Stimulated activated CD8-positive, alpha-beta memory T cell treated with anti-CD3 and anti-CD28 coated beads, Interleukin-4, amount 100 ng/mL, for 1 hour (primary cell): ENCODE data around the gene SLC22A31.
A peak's percentile ranks its signal among the peaks of the same experiment; 100 is the strongest.
"Not testable (repeated sequence)": the region's sequence is repeated elsewhere in the genome, so short reads cannot be mapped to it uniquely, and the experiment has no call there.

Source experiments
- DNase-seq, 2 donors: peaks; one replicate each; pipeline ENCODE4 v3.0.0-alpha.2; 2020; ENCODE audit warnings: low read depth in 2 of 2, low spot score in 1 of 2

Gene SLC22A31

DNA sequence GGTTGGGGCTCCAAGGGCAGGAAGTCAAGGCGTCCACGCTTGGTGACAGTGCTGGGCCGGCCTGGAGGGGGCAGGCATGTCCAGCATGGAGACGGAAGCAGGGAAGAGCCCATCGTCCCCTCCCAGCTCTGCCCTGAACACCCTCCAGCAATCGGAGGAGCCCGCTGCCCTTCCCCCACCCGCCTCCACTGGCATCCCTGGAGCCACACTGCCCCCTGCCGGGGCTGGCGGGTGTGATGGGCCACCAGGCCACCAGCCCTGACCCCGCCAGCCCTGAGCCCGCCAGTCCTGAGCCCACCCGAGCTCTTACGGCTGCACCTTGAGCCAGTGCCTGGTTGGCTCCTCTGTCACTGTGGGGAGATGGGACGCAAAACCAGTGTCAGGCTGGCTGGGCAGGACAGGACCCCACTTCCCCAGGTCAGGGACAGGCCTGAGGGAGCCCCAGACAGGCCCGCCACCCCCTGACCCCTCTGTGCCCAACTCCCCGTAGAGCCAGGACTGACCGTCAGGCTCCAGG, 32.9 kb downstream of the SLC22A31 start:
- peak; percentile 72 to 75 for DNase-seq

DNA sequence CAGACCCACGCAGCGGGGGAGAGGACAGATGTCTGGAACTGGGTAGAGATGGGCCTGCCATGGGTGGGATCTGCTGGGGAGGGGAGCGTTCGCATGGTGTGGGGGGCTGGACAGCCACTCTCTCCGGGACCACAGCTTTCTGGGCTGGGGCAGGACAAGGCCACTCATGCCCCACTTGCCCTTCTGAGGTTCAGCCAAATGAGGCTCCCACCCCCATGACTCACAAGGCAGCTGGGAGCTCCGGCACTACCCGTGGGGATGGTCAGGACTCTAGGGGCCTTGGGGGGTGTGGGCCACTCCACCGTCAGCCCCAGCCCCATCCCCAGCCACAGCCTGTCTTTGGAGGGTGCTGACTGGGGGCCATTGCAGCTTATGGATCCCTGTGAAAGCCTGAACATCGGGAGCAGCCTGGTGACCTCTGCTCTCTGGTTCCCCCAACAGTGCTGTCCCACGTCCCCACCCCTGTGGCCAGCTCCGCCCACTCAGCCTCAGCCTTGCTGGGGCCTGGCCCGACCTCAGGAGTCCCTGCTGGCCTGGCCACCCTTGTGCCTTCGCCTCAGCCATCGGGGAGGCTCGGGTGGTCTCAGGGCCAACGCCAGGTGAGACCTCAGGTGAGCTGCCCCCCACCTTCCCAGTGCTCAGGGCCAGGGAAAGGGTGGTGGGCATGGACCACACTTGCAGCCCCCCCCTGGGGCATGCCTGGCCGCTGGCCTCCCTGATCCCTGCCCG, 33.5 kb downstream of the SLC22A31 start:
- DNase-seq: no peak

DNA sequence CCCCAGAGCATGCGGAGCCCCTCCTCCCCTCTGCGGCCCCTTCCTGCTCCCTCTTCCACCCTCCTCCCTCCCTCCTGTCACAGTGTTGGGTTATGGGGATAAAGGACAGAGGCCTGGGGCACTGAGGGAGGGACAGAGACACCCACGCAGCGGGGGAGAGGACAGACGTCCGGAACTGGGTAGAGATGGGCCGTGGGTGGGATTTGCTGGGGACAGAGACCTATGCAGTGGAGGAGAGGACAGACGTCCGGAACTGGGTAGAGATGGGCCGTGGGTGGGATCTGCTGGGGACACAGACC, 34.7 kb downstream of the SLC22A31 start:
- DNase-seq: not testable (repeated sequence)

DNA sequence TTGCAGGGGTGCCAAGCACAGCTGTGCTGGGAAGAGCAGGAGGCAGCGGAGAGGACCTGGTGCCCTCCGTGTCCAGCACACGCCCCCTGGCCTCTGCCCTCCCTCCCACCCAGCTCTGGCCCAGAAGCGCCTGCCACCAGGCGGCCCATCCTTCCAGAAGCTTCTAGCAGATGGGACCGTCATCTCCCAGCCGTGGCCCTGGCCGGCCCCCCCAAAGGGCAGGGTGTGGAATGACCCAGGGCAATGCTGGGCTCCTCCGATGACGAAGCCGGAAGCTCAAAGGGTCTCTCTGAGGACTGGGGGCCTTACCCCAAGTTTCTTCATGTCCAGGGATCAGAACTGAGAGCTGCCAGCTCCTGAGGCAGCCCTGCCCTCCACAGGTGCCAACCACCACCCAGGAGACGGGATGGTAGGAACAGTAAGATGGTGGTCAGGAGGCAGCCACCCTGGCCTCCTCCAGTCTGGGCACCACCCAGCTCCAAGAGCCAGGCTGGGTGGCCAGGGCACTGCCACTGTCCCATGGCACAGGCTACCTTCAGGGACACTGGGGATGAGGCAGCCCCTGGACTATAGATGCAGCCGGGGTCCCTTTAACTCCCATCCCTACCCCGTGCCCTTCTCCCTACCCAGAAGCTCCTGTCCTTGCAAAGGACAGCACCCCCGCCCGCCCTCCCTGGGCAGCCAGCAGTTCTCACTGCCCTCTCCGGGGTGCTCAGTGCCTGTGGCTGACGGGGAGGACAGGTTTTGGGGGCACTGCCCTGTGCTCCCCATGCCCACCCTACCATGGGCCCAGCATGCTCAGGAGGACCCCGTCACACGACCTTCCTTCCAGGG, 35.3 kb downstream of the SLC22A31 start:
- no peak for DNase-seq

DNA sequence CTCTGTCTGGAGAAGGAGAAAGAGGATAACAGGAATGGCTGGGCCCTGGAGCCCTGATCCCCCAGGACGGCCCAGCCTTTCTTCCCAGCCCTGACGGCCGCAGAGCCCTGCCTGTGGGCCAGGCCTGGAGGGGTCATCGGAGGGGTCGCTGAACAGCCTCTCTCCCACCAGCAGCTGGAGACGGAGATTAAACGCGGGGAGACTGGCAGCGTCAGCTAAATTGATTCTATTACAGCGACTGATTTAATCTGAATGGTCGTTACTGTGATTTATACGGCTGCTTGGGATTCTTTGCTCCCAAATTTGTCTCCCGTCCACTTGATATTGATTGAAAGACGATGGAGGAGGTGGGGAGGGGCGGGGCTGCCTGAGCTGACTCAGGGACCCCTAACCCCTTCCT, 35.9 kb downstream of the SLC22A31 start:
- DNase-seq: no peak

DNA sequence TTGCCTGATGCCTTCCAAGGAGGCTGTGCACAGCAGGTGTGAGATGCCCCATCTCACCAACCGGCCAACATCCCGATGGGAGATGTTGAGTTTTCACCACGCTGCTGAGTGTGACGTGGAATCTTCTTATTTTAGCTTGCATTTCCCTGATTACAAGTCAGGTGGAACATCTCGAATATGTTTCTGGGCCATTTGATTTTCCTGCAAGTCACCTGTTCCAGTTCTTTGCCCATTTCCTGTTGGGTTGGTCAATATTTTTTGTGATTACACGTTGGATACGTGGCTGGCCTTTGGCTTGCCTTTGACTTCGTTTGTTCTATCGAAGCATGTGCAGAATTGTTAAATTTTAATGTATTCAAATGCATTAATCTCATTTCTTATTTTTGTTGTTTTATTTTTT, 37.0 kb downstream of the SLC22A31 start:
- DNase-seq: no peak

DNA sequence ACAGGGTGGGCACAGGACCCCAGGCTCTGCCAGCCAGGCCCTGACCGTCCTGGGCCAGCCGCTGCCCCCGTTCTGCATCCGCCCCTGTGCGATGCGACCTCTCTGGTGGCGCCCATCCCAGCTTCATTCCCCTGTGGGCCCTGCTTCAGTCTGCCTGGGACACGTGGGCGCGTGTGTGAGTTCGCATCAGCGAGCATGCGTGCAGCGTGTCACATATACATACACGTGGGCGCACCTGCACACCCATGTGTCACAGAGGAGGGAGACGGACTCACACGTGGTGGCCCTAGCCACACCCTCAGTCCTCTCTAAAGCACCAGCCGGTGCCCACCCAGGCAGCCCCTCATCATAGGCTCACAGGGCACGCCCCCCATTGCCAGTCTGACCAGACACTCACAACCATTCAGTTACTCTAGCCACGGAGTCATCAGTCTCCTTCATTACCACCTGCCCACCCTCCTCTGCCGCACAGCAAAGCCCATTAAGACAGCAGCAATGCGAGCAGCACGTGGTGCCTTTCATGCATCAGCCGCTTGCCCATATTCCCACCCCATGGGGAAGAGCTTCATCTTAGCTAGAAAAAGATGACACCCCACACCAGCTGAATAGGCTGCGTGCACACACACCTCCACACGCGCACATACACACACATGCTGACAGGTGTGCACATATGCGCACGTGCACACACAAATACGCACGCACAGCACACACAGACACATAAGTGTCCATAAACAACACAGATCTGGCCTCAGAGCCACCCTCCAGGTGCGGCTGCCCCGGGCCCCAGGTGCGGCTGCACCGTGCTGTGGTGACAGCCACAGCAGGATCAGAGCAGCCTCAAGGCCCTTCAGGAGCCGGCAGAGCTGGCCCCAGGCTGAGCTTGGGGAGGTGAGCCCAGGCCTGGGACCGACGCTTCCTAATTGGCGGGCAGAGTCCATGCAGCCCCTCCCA, 38.3 kb downstream of the SLC22A31 start:
- DNase-seq: no peak

DNA sequence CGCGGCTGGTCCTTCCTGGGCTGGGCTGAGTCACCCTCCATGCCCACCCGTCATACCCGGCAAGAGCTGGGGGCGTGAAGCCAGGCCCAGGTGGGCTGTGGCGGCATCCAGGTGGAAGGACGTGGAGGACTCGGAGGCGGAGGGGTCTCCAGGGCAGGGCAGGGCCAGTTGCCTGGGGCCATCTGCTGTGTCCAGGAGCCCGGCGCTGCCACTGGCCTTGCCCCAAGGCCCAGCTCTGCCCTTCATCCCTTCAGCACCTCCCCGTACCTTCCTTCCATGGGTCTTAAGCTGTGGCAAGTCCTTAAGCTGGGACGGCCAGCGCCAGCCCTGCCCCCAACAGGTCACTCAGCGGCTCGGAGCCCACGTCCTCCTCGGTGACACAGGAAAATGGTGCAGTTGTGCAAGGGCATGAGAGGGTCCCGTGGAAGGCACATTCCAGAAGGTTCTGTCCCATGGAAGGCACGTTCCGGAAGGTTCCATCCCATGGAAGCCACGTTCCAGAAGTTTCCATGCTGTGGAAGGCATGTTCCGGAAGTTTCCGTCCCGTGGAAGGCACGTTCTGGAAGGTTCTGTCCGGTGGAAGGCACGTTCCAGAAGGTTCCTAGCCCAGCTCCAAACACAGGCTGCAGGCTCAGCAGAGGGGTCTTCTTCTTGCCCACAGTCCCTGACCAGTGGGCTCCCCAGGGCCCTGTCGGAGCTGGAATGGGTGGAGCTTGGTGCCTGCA, 39.2 kb downstream of the SLC22A31 start:
- no peak for DNase-seq

DNA sequence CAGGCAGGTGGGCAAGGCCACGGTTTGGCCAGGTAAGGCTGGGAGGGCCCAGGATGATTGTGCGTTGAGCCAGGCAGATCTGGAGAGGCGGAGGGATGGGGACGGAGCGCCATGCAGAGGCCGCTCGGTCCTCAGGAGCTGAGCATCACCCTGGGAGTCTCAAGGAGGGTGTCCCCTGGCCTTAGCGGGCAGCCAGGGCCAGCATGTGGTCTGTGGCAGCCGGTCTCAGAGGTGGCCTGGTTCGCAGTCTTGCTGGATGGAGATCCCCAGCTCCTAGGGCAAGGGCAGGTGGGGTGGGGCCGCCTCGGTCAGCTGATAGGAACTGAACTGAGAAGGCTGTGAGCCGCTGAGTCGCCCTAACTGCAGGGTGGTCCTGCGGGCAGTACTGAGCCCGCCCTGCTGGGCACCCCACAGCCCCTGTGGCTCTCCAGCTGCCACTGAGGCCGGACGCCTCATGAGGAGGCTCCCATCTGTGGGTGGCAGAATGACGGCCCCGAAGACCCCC, 40.4 kb downstream of the SLC22A31 start:
- DNase-seq: no peak

DNA sequence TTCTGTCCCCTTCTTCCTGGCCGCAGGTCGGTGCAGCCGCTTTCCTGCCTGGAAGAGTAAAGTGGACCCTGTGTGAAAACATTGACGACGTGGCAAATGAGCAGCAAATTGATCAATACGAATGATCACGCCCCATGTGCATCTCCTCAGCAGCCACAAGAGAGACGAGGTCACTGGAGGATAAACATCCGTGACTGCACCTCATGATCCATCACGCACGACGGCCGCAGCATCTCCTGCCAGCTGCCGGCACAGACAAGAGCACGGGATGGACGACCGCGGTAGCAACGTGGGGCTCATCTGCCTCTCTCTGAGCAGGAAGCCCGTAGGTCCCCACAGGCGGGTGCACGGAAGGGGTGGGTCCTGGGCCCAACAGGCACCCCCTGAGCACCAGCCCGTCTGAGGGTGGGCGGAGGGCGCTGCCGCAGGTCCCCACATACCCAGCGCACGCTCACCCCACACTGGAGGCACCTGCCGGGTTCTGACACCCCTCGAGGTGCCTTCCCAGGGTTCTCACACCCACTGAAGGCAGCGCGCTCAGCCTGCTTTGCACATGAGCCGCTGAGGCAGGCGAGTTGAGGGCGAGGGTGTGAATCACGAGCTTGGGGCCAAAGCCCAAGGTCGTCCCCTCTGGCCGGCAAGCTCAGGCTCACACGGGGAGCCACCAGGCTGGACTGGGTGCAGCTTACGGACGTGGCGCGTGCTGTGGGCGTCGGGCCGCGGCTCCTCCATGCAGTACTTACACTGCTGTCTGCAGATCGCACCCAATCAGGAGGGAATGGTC, 41.1 kb downstream of the SLC22A31 start:
- no peak for DNase-seq

DNA sequence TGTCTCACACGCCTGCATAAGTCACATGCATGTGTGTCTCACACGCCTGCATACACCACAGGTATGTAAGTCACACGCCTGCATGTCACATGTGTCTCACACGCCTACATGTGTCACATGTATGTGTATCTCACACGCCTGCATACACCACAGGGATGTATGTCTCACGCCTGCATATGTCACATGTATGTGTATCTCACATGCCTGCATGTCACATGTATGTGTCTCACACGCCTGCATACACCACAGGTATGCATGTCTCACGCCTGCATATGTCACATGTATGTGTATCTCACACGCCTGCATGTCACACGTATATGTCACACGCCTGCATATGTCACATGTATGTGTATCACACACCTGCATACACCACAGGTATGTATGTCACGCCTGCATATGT, 42.6 kb downstream of the SLC22A31 start:
- no peak for DNase-seq

DNA sequence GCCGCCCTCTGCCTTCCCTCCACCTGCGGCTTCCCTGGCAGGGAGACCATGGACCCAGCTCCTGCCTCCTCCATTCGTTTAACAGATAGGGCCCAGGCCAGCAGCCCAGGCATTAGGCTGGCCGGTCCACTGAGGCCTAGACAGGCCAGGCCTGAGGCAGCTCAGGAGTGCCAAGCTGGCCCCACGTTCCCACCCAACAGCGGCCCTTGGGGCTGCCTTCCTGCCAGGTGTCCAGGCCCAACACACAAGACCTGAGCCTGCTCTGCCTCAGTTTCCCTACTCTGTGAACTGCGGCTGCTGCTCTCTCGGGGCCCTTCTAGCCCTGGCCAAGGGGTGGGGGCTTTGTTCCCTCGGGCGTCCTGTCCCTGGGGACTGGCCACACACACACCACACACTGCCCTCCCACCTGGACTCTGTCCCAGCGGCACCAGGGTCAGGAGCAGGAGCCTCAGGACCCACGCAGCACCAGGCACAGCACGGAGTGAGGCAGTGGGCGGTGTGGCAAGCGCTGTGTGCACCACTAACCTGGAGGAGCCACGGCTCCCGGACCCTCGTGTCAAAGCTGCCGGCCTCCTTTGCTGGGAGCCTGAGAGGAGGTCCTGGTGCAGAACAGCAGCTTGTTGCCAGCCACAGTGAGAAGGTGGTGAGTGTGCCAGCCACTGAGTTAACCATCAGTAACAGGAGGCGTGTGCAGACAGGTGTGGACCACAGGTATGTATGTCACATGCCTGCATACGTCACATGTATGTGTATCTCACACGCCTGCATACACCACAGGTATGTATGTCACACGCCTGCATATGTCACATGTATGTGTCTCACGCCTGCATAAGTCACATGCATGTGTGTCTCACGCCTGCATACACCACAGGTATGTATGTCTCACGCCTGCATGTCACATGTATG, 43.3 kb downstream of the SLC22A31 start:
- DNase-seq: no peak

DNA sequence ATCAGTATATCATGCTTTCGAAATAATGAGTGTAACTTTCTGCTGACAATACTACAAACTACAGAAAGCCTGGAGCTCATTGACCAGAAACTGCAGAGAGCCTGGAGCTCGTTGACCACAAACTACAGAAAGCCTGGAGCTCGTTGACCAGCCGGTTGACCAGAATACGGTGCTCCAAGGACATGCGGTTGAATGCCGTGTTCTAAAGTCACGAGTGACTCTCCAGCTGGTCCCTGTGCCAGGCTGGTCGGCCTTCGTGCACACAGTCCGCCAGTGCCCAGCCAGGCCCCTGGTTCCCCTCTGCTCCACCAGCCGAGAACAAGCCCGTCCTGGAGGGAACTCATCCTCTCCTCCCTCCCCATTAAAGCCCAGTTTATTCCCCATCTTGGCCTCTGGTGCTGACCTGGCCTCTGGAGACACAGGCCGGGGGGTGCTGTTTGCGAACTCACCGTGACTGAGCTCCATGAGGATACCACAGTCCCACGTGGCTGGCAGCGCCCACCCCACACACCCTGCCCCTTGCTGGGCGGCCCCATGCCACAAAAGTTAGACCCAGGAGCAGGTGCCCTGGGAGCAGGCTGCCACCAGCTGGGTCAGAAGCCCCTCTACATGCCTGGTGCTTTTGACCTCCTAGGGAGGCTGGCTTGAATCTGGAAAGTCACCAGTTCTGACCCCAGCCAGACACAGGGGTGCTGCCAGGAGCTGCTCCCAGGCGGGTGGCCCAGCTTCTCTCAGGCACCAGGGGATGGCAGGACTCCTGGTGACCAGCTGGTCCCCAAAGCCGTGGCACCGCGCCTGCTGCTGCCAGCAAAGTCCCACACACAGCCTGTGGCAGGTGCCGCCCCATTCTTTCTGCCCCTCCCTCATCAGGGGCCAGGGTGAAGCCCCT, 44.2 kb downstream of the SLC22A31 start:
- DNase-seq: no peak

DNA sequence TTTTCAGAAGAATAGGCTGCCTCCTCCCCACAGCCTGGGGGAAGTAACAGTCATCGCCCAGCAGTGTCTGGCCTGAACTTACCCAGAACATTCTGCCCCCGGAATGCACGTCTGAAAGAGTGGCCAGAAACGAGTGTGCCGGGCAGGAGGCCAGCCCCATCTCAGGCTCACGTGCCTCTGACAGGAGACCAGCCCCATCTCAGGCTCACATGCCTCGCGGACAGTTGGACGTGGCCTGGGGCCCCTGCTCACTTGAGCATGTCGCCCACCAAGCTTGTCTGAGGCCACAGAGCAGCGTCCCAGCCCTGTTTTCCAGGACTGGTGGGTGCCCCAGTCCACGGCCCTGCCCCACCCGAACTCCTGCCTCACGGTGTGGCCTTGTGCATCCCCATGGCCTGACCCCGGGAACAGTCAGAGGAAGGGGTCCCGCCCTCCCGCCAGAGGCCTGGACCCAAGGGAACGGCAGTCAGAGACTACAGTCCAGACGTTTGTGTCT, 45.1 kb downstream of the SLC22A31 start:
- no peak for DNase-seq

DNA sequence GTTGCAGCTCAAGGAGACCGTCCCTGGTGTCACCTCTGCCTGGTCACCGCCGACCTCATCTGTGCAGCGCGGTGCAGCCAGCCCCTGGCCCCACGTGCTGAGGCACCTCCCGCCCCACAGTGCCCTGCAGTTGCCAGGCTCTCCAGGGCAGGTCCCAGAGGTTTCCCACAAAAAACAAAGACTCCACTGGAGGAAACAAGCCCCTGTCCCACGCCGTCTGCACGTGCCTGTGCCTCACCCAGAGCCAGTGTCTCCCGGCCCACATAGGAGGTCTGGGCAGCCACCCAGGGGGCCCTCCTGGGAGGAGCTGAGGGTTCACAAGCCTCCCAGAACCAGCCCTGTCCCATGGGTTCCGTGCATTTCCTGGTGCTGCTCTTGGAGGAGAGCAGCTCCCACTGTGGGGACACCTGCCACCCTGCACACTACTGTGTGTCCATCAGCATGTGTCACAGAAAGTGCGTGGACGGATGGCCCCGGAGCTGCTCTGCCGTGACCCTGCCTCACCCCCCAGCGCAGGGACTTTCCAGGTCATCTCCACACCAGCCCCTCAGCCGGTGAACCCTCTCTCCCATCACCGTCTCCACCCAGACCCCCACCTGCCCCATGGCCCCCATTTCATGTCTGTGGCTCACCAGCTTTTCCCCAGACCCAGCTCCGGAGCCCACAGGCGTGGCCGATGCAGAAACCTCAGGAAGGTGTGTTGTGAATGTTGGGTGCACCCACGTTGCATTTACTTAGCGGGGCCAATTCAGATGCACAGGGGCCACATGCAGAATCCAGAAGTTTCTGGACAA, 45.8 kb downstream of the SLC22A31 start:
- DNase-seq: no peak

DNA sequence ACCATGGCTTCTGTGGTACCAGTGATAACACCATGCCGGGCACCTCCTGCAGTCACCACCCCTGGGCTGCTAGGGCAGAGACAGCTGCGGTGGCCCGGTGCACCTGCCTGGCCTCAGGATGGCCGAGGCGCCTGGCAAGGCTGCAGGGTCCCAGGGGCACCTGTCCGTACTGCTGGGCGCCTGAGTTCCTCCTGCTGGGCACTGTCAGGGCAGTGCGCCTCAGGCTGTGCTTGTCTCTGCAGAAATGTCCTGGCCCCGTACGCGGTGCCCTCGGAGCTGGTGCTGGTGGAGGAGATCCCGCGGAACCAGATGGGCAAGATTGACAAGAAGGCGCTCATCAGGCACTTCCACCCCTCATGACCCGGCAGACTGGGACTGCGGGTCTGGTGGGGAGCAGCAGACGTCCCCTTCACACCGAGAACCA, 46.5 kb downstream of the SLC22A31 start:
- no peak for DNase-seq
